Measurements from ENCODE around the gene INPP5J.

GRCh38 chr22:31137721-31138120 is 15.0 kb downstream of the INPP5J start:
- TF ChIP-seq, protein P1, sequence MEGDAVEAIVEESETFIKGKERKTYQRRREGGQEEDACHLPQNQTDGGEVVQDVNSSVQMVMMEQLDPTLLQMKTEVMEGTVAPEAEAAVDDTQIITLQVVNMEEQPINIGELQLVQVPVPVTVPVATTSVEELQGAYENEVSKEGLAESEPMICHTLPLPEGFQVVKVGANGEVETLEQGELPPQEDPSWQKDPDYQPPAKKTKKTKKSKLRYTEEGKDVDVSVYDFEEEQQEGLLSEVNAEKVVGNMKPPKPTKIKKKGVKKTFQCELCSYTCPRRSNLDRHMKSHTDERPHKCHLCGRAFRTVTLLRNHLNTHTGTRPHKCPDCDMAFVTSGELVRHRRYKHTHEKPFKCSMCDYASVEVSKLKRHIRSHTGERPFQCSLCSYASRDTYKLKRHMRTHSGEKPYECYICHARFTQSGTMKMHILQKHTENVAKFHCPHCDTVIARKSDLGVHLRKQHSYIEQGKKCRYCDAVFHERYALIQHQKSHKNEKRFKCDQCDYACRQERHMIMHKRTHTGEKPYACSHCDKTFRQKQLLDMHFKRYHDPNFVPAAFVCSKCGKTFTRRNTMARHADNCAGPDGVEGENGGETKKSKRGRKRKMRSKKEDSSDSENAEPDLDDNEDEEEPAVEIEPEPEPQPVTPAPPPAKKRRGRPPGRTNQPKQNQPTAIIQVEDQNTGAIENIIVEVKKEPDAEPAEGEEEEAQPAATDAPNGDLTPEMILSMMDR (conservative IDR thresholded peaks at IDR 0.05 in 1 of 2, IDR thresholded peaks at IDR 0.05 in 1 of 2; ENCODE audit: low read depth in 1 of 2, low read length in 2 of 2) = no peak
- TF ChIP-seq EZH2 (IDR thresholded peaks at IDR 0.05; ENCODE audit: low read length, missing control alignments) = no peak

Data from fibroblast of lung (primary cell).